CD4-positive, alpha-beta T cell treated with Interleukin-17A for 1 hour (primary cell): Measurements from ENCODE around the gene DMBT1.

Source experiments
- DNase-seq: peaks from one replicate; pipeline ENCODE4 v3.0.0-alpha.2; 2020

The DMBT1 gene

DNA sequence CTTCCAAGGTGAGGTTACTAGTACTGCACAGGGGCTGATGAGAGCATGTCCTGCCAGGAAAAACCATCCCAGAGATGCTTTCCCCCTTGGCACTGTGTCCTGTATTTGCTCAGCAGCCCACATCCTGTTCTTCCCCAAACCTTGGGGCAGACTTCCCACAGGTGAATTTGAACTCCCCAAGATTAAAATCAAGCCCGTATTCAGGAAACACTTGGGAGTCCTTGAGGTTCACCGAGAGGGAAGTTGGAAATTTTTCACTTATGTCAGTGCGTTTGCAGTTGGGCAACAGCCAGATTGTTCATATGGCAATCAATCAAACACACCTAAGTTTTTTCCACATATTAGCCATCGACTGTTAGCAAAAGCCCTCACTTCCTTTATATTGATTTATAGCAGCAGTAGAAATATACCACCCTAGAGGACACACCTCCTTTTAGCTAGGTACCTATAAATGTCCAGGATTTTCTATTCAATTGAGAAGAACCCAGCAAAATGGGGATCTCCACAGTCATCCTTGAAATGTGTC lies at the start of gene DMBT1:
TSS of gene DMBT1 (plus strand) at position 476 of the 526 bp plus-strand sequence. CDS start at position 493, 17 bp downstream.
- DNase-seq, result no peak

DNA sequence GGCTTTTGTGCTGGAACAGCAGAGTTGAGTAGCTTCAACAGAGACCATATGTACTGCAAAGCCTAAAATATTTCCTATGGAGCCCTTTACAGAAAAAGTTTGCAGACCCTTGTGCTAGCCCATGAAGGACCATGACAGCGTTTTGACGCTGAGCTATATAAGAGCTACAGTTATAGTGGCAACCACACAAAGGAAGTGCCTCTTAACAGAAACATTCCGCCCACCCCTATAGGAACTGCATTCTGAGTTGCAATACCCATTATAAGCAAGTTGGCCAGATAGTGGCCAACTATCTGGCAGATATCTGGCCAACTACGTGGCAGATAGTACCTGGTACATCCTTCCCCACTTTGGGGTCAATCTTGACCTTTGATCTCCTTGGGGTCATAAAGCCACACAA lies 47.5 kb upstream of the DMBT1 start:
- DNase-seq, result peak; percentile 13

DNA sequence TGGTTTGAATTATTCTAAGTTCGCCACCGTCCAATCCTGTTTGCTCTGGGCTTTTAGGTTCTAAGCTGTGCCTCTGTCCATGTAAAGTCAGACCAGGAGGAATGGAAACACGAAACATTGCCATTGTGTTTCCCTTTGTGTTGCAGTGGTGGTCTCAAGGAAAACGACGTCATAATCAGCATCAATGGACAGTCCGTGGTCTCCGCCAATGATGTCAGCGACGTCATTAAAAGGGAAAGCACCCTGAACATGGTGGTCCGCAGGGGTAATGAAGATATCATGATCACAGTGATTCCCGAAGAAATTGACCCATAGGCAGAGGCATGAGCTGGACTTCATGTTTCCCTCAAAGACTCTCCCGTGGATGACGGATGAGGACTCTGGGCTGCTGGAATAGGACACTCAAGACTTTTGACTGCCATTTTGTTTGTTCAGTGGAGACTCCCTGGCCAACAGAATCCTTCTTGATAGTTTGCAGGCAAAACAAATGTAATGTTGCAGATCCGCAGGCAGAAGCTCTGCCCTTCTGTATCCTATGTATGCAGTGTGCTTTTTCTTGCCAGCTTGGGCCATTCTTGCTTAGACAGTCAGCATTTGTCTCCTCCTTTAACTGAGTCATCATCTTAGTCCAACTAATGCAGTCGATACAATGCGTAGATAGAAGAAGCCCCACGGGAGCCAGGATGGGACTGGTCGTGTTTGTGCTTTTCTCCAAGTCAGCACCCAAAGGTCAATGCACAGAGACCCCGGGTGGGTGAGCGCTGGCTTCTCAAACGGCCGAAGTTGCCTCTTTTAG lies 46.3 kb upstream of the DMBT1 start:
- DNase-seq, result no peak

DNA sequence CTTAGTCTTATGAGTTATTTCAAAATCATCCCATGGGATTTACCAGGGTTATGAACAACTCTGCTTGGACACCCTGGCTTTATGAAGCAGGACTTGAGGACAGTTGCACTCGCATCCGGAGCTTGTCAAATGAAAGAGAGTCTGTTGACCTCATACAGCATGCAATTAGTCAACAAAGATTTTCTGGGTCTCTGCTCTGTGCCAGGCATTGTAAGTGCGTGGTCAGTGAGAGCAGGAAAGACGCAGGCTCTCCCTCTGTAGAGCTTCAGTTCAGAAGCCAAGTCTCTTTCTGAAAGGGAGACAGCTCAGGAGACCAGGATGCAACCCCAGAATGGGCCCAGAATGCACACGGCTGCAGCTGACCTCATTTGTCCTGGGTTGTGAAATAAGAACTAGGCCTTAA lies 45.5 kb upstream of the DMBT1 start:
- DNase-seq, result no peak

DNA sequence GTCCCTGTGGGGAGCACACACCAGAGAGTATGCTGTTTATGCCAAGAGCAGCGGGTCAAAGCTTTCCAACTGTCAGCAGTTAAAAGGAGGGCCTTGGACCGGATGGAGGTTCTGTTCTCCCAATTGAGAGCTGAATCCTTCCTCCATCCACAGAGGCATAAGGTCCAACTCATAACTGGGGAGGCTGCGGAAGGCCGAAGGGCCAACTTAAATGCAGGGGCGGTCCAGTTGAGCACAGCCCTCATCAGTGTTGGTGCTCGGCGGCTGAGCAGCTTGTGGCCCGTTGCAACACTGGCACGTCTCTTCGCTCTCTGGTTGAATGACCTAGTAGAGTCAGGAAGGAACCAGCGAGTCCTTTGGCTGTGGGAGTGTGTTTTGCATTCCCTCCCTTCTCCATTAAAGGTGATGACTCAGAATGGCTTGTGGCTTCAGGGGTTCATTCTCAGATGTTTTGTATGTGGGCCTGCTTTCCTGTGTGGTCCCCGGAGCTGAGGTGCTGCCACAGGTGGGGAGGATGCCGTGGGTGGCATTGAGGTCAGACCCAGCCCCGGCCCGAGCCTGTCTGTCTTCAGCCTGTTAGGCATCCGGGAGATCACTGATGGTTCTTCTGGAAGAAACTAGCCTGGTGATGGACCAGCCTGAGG lies 44.8 kb upstream of the DMBT1 start:
- DNase-seq, result peak; percentile 71

DNA sequence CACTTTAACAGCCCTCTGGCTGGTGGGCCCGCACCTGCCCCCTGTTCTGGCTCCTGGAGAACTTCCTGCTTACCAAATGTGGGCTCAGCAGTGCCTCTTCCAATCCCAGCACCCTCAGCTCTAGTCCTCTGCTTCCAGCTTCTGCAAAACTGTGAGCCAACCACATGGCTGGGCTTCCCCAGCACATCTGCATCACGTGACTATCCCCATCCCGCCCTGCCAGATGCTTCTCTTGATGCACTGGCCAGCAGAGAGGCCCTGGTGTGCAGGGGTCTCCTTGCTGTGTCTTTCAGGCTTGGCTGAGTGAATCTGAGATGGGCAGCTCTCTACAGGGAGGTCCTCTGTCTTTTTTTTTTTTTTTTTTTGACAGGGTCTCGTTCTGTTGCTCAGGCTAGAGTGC lies 43.8 kb upstream of the DMBT1 start:
- no peak for DNase-seq

DNA sequence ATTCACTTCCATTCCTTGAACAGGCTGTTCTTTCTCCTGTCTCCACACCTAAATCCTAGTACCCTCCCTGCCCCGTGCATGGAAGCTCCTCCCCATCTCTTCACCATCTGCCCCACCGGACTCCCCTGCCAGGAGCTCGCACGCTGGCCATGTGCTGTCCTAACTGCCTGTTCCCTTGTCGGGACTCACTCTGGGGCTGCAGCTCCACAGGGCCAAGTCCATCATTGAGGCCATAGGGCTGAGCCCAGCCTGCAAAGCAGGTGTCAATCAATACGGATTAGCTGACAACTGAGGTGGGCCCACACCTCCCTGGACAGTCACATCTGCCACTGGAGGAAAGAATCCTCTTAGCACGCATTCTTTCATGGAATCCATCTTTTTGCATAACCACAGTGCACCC lies 41.4 kb upstream of the DMBT1 start:
- no peak for DNase-seq

DNA sequence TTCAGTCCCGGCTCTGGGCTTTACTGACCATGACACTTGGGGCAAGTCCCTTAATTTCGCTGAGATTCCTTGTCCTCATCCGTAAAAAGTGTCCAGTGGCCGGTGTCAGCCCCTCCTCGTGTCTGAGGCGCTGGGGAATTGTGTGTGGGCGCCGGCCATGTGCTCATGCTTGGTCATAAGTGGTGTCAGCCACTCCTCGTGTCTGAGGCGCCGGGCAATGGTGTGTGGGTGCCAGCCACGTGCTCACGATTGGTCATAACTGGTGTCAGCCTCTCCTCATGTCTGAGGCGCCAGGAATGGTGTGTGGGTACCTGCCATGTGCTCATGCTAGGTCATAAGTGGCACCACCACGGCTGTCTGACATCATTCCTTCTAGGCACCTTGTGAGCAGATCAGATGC lies 40.7 kb upstream of the DMBT1 start:
- DNase-seq, result no peak

DNA sequence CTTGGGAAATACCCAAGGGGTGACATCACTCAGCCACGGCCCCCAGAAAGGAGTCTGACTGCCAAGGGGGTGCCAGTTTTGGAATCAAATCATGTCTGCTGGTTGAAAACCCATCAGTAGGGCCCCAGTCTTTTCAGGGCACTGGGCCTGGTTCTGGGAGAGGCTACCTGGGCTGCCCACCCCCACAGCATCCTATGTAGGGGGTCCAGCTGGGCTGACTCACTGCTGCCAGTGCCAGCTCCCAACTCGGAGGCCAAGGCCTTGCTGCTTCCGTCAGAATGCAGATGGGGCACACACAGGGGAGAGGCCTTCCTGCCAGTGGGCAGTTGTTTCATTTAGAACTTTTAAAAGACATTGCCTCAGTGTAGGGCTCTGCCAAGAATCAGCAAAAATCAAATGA lies 39.5 kb upstream of the DMBT1 start:
- no peak for DNase-seq

DNA sequence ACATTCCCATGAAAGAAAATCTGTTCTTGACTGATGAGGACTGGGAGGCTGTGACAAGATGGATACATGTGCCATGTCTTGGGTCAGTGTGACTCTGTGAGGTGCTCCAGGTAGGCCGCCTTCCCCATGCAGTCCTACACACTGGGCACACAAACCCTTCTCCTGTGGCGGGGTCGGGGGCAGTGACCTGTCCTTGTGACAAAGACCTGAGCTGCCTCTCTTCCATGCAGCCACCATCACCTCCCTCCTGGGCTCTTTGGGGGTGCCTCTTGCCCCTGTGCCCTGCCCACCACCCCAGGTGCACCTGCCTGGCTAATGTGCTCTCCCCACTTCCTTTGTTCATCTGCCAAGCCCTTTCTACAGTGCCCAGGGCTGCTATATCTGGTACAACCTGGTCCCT lies 35.7 kb upstream of the DMBT1 start:
- DNase-seq, result no peak

DNA sequence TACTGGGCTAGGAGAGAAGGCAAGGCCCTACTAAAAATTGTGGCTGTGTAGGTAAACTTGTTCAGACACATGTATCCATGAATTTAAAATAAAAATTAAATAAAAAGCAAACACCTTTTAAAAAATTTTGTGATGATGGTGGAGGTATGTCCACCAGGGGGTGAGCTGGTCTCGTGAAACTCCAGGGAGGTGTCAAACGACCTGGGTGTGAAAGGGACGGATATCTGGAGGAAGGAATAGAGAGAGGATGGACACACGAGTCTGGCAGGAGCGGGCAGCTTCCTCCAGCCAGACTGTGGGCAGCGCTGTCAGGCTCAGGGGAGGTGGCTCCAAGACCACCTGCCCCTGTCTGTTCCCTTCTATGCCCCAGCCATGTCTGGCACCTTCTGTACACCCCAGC lies 34.8 kb upstream of the DMBT1 start:
- peak; percentile 48 for DNase-seq

DNA sequence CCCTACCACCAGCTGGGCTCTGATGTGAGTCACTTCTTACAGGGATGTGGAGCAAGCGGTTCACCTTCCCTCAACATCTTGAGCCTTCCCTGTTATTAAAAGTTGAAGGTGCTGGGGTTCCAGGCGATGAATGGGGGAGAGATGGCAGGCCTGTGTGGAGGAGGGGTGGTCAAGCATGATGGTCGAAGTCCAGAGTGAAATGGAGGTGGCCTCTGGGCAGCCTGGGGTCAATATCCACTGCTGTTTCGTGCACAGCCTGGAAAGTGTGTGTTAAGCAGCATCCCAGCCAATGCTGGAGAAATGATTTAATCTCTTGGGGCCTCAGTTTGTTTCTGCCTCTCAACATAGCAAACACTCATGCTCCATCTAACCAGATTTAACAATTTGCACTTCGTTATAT lies 33.7 kb upstream of the DMBT1 start:
- no peak for DNase-seq

DNA sequence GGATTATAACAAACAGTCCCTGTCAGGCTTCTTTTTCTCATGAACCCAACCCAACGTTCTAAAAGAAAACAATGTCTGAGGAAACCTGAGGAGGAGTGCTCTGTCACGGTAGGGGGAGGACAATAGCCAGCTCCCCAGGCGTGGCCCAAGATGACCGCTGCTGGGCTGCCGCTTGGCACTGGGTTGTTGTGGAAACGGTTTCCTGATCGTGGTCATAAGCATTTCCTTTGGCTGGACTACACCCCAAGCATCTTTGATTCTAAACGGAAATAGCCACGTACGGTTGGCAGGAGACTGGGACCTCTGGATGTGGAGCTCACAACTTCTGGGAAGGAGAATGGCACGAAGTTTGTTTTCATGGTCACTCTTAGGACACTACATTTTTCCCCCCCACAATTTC lies 30.4 kb upstream of the DMBT1 start:
- DNase-seq, result no peak

DNA sequence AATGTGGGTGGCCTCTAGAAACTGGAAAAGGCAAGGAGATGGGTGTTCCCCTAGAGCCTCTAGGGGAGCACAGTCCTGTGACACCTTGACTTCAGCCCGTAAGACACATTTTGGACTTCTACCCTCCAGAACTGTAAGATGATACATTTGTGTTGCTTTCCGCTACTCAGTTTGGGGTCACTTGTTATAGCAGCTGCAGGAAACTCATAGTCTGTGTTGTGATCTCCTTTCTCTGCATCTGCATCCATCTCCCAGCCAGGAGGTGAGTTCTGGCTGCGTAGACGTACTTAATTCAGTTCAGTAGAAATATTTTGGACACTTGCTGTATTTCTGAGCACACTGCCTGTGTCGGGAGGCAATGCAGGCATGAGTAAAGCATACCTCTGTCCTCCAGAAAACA lies 29.3 kb upstream of the DMBT1 start:
- no peak for DNase-seq

DNA sequence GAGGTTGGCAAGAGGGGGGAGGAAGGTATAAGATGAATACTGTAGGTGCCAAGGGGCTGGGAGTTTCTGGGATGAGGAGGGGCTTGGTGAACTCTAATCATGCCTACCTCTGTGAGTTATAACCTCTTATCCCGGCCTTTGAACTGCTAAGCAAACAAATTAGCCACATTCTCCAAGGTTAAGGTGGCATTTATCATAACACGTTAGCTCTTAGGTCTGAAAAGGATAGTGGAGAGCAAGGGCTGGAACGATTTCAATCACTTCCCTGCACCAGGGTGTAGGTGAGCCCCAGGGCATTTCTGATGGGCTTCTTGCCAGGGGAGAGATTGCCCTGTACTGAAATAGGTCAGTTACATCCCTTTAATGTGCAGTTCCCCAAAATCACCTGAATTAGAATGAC lies 28.6 kb upstream of the DMBT1 start:
- no peak for DNase-seq

DNA sequence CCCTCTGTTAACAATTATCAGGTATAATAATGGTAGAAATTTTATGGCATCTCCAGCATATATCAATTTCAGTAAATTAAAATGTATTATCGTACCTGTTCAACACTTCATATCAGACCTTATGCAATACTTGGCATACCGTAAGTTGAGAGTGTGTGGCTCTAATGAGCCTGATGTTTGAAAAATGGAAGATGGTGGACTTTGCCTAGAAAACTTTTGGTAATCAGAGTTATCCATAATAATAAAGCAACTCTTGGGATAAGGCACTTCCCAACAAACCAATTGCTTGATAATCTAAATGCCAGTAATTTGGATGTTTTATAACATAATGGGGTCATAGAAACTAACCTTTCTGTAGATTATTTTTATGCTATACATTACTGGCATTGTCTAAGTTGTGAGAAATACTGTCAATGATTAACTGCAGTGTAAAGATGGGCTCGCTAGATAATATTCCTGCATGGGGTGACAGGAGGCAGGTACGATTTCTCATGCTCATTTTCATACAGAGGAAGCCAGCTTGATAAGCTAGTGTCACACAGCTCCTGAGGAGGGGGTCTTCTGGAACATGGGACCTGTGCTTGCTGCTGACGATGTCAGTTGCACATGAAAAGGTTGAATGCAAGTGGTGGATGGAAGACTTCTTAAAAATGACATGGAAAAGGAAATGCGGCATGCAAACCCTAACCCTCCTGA lies 27.8 kb upstream of the DMBT1 start:
- no peak for DNase-seq

DNA sequence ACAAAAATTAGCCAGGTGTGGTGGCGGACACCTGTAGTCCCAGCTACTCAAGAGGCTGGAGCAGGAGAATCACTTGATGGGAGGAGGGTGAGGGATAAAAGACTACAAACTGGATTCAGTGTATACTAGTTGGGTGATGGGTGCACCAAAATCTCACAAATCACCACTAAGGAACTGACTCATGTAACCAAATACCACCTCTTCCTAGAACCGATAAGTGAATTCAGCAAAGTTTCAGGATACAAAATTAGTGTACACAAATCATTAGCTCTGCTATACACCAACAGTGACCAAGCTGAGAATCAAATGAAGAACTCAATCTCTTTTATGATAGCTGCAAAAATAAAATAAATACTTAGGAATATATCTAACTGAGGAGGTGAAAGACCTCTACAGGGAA lies 23.0 kb upstream of the DMBT1 start:
- DNase-seq, result no peak

DNA sequence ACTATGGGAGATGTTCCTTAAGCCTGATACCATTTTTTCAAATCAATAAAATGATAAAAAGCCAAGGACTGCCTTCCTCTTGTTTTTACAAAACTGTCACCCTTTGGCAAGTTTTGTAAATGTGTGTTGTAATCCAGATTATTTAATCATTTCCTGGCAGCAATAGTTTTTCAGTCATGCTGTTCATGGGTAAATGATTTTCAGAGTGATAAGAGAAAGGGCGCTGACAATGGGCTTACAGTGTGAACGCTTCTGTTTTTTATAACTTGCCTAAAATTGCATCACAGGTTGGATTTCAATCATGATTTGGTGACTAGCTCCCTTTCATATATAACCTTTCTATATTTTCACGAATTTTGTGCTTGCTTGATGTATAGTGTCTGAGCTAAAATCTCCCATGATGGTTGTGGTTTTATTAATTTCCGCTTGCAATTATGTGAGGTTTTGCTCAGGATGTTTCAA lies 19.0 kb upstream of the DMBT1 start:
- DNase-seq, result peak; percentile 44

DNA sequence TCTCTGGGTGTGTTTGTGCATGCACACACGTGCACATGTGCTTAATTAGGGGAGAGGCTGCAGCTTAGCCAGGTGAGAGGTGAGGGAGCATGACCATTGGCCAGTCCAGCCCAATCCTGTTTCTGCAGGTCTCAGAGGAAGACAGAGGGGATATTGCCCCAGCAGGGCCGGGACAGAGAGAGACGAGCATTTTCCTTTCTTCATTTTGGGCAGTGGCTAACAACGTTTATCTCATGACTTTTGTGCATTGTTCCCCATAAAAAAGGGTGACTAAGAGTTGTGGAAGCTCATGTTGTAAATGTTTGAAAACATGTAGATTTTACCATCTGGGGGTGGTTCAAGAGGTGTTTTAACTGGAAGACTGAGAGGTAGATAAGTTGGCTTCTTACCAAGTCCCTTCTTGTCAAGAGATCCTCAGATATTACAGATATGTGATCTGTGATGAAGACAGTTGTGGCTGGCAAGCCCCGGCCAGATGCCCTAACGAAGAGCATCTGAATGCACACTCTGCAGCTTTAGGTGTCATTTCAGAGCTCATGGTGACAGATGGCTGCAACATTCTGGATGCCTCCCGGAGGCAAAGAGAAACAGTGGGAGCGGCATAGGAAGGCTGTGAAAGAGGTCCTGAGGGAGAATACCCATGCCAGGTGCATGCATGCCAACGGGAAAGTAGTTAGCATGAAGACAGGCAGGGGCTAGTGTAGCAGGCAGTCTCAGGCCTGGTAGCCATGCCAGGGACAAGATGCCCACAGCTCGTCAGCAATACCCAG lies 16.7 kb upstream of the DMBT1 start:
- DNase-seq, result no peak

DNA sequence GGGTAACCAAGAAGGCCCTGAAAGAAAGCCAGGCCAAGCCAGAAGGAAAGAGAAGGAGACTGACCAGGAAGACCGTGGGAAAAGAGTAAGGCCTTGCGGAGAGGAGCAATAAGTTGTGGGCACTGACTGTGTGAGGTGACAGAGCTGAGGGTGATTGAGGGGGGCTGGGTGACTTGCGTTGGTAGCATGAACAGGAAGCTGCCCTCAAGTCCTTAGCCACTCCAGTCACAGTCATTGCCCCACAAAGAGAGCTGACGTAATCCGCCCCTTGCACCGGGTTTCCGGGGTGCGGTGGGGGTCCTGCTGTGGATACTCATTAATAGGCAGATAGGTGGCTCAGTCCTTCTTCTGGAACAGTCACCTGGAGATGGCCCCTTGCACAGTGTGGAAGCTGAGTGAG lies 16.1 kb upstream of the DMBT1 start:
- DNase-seq, result peak; percentile 52

DNA sequence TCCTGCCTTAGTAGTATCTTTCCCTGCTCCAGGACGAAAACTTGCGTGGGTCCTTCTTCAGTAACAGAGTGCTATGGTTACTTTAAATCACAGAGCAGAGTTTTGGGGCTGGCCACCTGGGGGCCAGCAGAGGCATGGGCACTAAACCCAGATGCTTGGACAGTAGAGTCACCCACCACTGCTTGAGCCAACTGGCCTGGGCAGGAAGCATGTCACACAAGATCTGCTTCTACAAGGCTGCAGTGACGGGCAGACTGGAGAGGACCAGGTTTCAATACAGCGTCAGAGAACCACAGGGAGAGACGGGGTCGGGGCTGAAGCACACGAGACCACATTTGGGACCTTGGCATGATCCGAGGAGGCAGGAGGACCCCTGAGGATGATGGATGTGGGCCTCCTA lies 14.3 kb upstream of the DMBT1 start:
- DNase-seq, result no peak

DNA sequence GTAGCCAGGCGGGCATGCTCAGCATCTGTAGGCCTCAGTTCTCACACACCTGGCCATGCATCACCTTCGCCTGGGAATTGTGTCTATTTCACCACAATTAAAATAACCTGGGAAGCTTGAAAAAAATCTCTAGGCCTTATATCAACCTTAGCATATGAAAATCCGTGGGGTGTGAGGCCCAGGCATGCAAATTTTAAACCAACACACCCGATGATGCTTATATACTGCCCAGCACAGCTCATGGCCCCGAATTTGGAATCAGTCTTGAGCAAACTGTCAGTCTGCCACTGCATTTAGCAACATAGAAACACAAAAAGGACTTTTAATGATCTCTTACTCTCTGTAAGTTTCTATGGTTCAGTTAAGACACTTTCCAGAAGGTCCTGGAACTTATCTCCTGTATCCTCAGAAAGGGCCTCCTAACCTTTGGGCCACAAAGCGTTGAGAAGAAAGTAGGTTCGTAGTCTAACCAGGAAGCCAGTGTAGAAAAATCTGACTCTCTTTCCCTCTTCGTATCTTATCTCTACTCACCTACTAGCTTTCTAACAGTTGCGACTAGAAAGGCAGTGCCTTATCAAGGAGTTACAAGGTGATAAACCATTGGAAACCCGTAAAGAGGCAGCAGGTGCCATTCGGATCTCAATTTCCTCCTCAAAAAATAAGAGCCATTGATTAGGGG lies 12.0 kb upstream of the DMBT1 start:
- no peak for DNase-seq
